DOHH2 (cell line): ENCODE measurements around the gene PRMT7.

Source experiments
- CTCF ChIP-seq: fragments of 200-600 bp; sonication (generic); IDR thresholded peaks from one replicate; pipeline ENCODE4 v1.5.1; 2014; ENCODE audit warnings: antibody characterized with exemption, mild to moderate bottlenecking, low read depth, low read length; ENCODE audit not compliant: poor library complexity, severe bottlenecking
- EZH2phosphoT487 ChIP-seq: fragments of 200-600 bp; sonication (generic); IDR thresholded peaks from 2 replicates; pipeline ENCODE4 v1.6.1; 2017; ENCODE audit warnings: borderline replicate concordance, mild to moderate bottlenecking, antibody characterized with exemption, low read length, moderate library complexity, mixed read lengths

GRCh38 chr16:68376590-68376989 is 65.8 kb downstream of the PRMT7 start:
- TF ChIP-seq CTCF (no peak), EZH2phosphoT487 (no peak)
